HepG2 (cell line): ENCODE results near the gene FGFR3. TPM values are rescaled to one million over a fixed set of nuclear protein-coding genes. Genes with fewer than 3 reads are reported as not detected.

Source experiments
- HDAC2 ChIP-seq: sonication (generic); formaldehyde crosslinking; IDR thresholded peaks from 2 replicates; pipeline ENCODE4 v1.4.0; 2020; ENCODE audit warnings: missing genetic modification reagents
- HES4 ChIP-seq: sonication (generic); formaldehyde crosslinking; IDR thresholded peaks from 2 replicates; pipeline ENCODE4 v1.9.0; 2021; ENCODE audit warnings: mild to moderate bottlenecking, missing genetic modification reagents, borderline replicate concordance
- MATR3 ChIP-seq: sonication (generic); formaldehyde crosslinking; IDR thresholded peaks from 2 replicates; pipeline ENCODE4 v1.4.0; 2020; ENCODE audit warnings: missing genetic modification reagents
- PAX8 ChIP-seq: sonication (generic); formaldehyde crosslinking; IDR thresholded peaks from 2 replicates; pipeline ENCODE4 v1.8.0; 2022; ENCODE audit warnings: mild to moderate bottlenecking, missing genetic modification reagents, borderline replicate concordance
- SRSF9 ChIP-seq: fragments of 200-400 bp; formaldehyde crosslinking; IDR thresholded peaks from 2 replicates; pipeline ENCODE4 v1.6.1; 2018; ENCODE audit warnings: borderline replicate concordance, mild to moderate bottlenecking, low read depth, low read length; ENCODE audit not compliant: insufficient read depth, poor library complexity, severe bottlenecking
- ZBTB20 ChIP-seq: sonication (generic); formaldehyde crosslinking; IDR thresholded peaks from 2 replicates; pipeline ENCODE4 v1.8.1; 2023; ENCODE audit warnings: missing genetic modification reagents, low read depth, mild to moderate bottlenecking, borderline replicate concordance
- ZNF230 ChIP-seq: sonication (generic); formaldehyde crosslinking; IDR thresholded peaks from 2 replicates; pipeline ENCODE4 v1.4.0; 2020; ENCODE audit warnings: mild to moderate bottlenecking, missing genetic modification reagents
- ZNF343 ChIP-seq: sonication (generic); formaldehyde crosslinking; IDR thresholded peaks from 2 replicates; pipeline ENCODE4 v1.4.0; 2020; ENCODE audit warnings: mild to moderate bottlenecking, missing genetic modification reagents
- ZNF432 ChIP-seq: sonication (generic); formaldehyde crosslinking; IDR thresholded peaks from 2 replicates; pipeline ENCODE4 v1.5.0; 2020; ENCODE audit warnings: missing genetic modification reagents, mild to moderate bottlenecking, borderline replicate concordance
- ZNF513 ChIP-seq: sonication (generic); formaldehyde crosslinking; conservative IDR thresholded peaks from 2 replicates; pipeline ENCODE4 v1.5.0; 2020; ENCODE audit warnings: missing genetic modification reagents
- polyA plus RNA-seq, 8 experiments: library from polyadenylated mRNA; depleted of rRNA in 3 of 8; stranded (reverse) in 7 of 8; unstranded in 1 of 8; fragments of >200 nt; fragmentation: Illumina TruSeq in 4 of 8; extraction: Trizol in 4 of 8; gene quantifications; 2 replicates each; pipeline versions ENCODE4 v1.2.1 to v1.2.3, GENCODE V29; 2011 to 2016; ENCODE audit warnings: low read depth in 4 of 8, missing spikeins in 1 of 8, mixed read lengths in 1 of 8; ENCODE audit not compliant: insufficient read depth in 1 of 8
- total RNA-seq, 5 experiments: library from RNA; depleted of rRNA; stranded (reverse); fragments of >200 nt; fragmentation: Illumina TruSeq; extraction: Trizol; gene quantifications; 2 replicates each; pipeline ENCODE4 v1.2.3, GENCODE V29; 2016; ENCODE audit warnings: low read depth in 1 of 5
- TF ChIP-seq, protein P1 (sequence below): sonication (generic); formaldehyde crosslinking; IDR thresholded peaks from one replicate; pipeline ENCODE4 v1.5.1; 2020; ENCODE audit warnings: mild to moderate bottlenecking, missing genetic modification reagents; ENCODE audit errors: not compliant biosample characterization
- TF ChIP-seq, protein P2 (sequence below): sonication (generic); formaldehyde crosslinking; IDR thresholded peaks from 2 replicates; pipeline ENCODE4 v1.5.0; 2020; ENCODE audit warnings: mild to moderate bottlenecking, missing genetic modification reagents
- TF ChIP-seq, protein P3 (sequence below): sonication (generic); formaldehyde crosslinking; IDR thresholded peaks from 2 replicates; pipeline ENCODE4 v1.4.0; 2020; ENCODE audit warnings: missing genetic modification reagents, borderline replicate concordance

The FGFR3 gene
- total and polyA plus RNA-seq, 2 of the 13 experiments (the other 11 are each of a cell fraction or from before 2014, with no cell fraction given) = 103 to 109 TPM

GRCh38 chr4:1765409-1766072, 27.6 kb upstream of the FGFR3 start (continued):
- TF ChIP-seq, protein P1, sequence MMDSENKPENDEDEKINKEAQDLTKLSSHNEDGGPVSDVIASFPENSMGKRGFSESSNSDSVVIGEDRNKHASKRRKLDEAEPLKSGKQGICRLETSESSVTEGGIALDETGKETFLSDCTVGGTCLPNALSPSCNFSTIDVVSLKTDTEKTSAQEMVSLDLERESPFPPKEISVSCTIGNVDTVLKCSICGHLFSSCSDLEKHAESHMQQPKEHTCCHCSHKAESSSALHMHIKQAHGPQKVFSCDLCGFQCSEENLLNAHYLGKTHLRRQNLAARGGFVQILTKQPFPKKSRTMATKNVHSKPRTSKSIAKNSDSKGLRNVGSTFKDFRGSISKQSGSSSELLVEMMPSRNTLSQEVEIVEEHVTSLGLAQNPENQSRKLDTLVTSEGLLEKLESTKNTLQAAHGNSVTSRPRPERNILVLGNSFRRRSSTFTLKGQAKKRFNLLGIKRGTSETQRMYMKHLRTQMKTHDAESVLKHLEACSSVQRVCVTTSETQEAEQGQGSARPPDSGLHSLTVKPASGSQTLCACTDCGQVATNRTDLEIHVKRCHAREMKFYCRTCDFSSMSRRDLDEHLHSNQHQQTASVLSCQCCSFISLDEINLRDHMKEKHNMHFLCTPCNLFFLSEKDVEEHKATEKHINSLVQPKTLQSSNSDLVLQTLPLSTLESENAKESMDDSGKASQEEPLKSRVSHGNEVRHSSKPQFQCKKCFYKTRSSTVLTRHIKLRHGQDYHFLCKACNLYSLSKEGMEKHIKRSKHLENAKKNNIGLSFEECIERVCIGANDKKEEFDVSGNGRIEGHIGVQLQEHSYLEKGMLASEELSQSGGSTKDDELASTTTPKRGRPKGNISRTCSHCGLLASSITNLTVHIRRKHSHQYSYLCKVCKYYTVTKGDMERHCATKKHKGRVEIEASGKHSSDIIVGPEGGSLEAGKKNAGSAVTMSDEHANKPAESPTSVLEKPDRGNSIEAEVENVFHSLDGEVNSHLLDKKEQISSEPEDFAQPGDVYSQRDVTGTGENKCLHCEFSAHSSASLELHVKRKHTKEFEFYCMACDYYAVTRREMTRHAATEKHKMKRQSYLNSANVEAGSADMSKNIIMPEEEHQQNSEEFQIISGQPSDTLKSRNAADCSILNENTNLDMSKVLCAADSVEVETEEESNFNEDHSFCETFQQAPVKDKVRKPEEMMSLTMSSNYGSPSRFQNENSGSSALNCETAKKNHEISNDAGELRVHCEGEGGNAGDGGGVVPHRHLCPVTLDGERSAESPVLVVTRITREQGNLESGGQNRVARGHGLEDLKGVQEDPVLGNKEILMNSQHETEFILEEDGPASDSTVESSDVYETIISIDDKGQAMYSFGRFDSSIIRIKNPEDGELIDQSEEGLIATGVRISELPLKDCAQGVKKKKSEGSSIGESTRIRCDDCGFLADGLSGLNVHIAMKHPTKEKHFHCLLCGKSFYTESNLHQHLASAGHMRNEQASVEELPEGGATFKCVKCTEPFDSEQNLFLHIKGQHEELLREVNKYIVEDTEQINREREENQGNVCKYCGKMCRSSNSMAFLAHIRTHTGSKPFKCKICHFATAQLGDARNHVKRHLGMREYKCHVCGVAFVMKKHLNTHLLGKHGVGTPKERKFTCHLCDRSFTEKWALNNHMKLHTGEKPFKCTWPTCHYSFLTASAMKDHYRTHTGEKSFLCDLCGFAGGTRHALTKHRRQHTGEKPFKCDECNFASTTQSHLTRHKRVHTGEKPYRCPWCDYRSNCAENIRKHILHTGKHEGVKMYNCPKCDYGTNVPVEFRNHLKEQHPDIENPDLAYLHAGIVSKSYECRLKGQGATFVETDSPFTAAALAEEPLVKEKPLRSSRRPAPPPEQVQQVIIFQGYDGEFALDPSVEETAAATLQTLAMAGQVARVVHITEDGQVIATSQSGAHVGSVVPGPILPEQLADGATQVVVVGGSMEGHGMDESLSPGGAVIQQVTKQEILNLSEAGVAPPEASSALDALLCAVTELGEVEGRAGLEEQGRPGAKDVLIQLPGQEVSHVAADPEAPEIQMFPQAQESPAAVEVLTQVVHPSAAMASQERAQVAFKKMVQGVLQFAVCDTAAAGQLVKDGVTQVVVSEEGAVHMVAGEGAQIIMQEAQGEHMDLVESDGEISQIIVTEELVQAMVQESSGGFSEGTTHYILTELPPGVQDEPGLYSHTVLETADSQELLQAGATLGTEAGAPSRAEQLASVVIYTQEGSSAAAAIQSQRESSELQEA (CRISPR knock-in tag) = no peak
- TF ChIP-seq ZNF230 (CRISPR knock-in tag) (no peak; the same call in 1 of the 2 replicates), ZNF513 (CRISPR knock-in tag) (no peak), ZNF343 (CRISPR knock-in tag) (no peak), PAX8 (CRISPR knock-in tag) (no peak), HES4 (CRISPR knock-in tag) (no peak), ZNF432 (no peak), SRSF9 (no peak), HDAC2 (CRISPR knock-in tag) (peak; percentile 33; the same call in 1 of the 2 replicates), ZBTB20 (CRISPR knock-in tag) (no peak), MATR3 (CRISPR knock-in tag) (no peak)
- TF ChIP-seq, protein P2, sequence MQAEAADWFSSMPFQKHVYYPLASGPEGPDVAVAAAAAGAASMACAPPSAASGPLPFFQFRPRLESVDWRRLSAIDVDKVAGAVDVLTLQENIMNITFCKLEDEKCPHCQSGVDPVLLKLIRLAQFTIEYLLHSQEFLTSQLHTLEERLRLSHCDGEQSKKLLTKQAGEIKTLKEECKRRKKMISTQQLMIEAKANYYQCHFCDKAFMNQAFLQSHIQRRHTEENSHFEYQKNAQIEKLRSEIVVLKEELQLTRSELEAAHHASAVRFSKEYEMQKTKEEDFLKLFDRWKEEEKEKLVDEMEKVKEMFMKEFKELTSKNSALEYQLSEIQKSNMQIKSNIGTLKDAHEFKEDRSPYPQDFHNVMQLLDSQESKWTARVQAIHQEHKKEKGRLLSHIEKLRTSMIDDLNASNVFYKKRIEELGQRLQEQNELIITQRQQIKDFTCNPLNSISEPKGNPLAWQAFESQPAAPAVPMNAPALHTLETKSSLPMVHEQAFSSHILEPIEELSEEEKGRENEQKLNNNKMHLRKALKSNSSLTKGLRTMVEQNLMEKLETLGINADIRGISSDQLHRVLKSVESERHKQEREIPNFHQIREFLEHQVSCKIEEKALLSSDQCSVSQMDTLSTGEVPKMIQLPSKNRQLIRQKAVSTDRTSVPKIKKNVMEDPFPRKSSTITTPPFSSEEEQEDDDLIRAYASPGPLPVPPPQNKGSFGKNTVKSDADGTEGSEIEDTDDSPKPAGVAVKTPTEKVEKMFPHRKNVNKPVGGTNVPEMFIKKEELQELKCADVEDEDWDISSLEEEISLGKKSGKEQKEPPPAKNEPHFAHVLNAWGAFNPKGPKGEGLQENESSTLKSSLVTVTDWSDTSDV (CRISPR knock-in tag) = no peak
- TF ChIP-seq, protein P3, sequence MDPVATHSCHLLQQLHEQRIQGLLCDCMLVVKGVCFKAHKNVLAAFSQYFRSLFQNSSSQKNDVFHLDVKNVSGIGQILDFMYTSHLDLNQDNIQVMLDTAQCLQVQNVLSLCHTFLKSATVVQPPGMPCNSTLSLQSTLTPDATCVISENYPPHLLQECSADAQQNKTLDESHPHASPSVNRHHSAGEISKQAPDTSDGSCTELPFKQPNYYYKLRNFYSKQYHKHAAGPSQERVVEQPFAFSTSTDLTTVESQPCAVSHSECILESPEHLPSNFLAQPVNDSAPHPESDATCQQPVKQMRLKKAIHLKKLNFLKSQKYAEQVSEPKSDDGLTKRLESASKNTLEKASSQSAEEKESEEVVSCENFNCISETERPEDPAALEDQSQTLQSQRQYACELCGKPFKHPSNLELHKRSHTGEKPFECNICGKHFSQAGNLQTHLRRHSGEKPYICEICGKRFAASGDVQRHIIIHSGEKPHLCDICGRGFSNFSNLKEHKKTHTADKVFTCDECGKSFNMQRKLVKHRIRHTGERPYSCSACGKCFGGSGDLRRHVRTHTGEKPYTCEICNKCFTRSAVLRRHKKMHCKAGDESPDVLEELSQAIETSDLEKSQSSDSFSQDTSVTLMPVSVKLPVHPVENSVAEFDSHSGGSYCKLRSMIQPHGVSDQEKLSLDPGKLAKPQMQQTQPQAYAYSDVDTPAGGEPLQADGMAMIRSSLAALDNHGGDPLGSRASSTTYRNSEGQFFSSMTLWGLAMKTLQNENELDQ (CRISPR knock-in tag) = no peak
